Activated T-helper 9 cell treated with anti-CD3 and anti-CD28 coated beads, Interleukin-2, amount 50 U/mL, for 16 hours (primary cell): ENCODE data around the gene PRAMEF14.
"Not testable (repeated sequence)": the region's sequence is repeated elsewhere in the genome, so short reads cannot be mapped to it uniquely, and the experiment has no call there.

Experiments used
- DNase-seq: peaks from one replicate; pipeline ENCODE4 v3.0.0-alpha.2; 2020; ENCODE audit warnings: low read depth

The PRAMEF14 gene

GRCh38 chr1:13347034-13347433 lies at the start of gene PRAMEF14:
Gene PRAMEF14, minus strand, starts transcription at chr1:13347134. Its CDS starts 1,820 bp downstream, at chr1:13345314.
- DNase-seq: not testable (repeated sequence)

GRCh38 chr1:13395311-13395710 lies 48.4 kb upstream of the PRAMEF14 start:
- not testable (repeated sequence) for DNase-seq

- not testable (repeated sequence) for DNase-seq
Observed at GRCh38 chr1:13394761-13395160, 47.8 kb upstream of the PRAMEF14 start.

GRCh38 chr1:13393004-13393403 lies 46.1 kb upstream of the PRAMEF14 start:
- DNase-seq: not testable (repeated sequence)

GRCh38 chr1:13389332-13389731 lies 42.4 kb upstream of the PRAMEF14 start, which contains the start of gene PRAMEF17:
Gene PRAMEF17, plus strand, starts transcription at chr1:13389632. Its CDS starts 26 bp downstream, at chr1:13389658.
- DNase-seq: not testable (repeated sequence)

- not testable (repeated sequence) for DNase-seq
Observed at GRCh38 chr1:13380380-13380779, 33.4 kb upstream of the PRAMEF14 start.

- DNase-seq: not testable (repeated sequence)
Observed at GRCh38 chr1:13378983-13379382, 32.0 kb upstream of the PRAMEF14 start.

GRCh38 chr1:13368544-13368943 lies 21.6 kb upstream of the PRAMEF14 start:
- not testable (repeated sequence) for DNase-seq

- DNase-seq: not testable (repeated sequence)
Observed at GRCh38 chr1:13366536-13366935, 19.6 kb upstream of the PRAMEF14 start.

GRCh38 chr1:13364928-13365327 lies 18.0 kb upstream of the PRAMEF14 start:
- not testable (repeated sequence) for DNase-seq

- not testable (repeated sequence) for DNase-seq
Observed at GRCh38 chr1:13362364-13362763, 15.4 kb upstream of the PRAMEF14 start.

- DNase-seq: not testable (repeated sequence)
Observed at GRCh38 chr1:13356774-13357173, 9.8 kb upstream of the PRAMEF14 start.

GRCh38 chr1:13354475-13354874 lies 7.5 kb upstream of the PRAMEF14 start:
- not testable (repeated sequence) for DNase-seq

- not testable (repeated sequence) for DNase-seq
Observed at GRCh38 chr1:13353476-13353875, 6.5 kb upstream of the PRAMEF14 start.

- DNase-seq: not testable (repeated sequence)
Observed at GRCh38 chr1:13342496-13342895, 4.4 kb downstream of the PRAMEF14 start.

GRCh38 chr1:13315281-13315680 lies 31.7 kb downstream of the PRAMEF14 start, which contains the start of gene PRAMEF15:
Gene PRAMEF15, plus strand, starts transcription at chr1:13315581. Its CDS starts 2,827 bp downstream, at chr1:13318408.
- DNase-seq: not testable (repeated sequence)

GRCh38 chr1:13303239-13303638 lies 43.7 kb downstream of the PRAMEF14 start, which contains the start of gene PRAMEF33:
Gene PRAMEF33, plus strand, starts transcription at chr1:13303539. Its CDS starts 2,416 bp downstream, at chr1:13305955.
- not testable (repeated sequence) for DNase-seq

- DNase-seq: not testable (repeated sequence)
Observed at GRCh38 chr1:13302197-13302596, 44.7 kb downstream of the PRAMEF14 start.

- DNase-seq: not testable (repeated sequence)
Observed at GRCh38 chr1:13298699-13299098, 48.2 kb downstream of the PRAMEF14 start.

GRCh38 chr1:13297216-13297931 lies 49.6 kb downstream of the PRAMEF14 start:
- not testable (repeated sequence) for DNase-seq
